Right lobe of liver (tissue), 4 donors: Measurements from ENCODE around the gene TNFRSF8.

Experiments used
- POLR2A ChIP-seq: fragments of 450-650 bp; IDR thresholded peaks from one replicate; pipeline ENCODE4 v1.6.1; 2017; ENCODE audit warnings: antibody characterized with exemption, mild to moderate bottlenecking
- TF ChIP-seq, protein P1 (sequence below), 4 donors: fragments of 200-600 bp in 3 of 4; fragments of 450-650 bp in 1 of 4; IDR thresholded peaks; one replicate each; pipeline versions ENCODE4 v1.5.1 to v1.8.0; 2016 to 2022; ENCODE audit warnings: antibody characterized with exemption in 4 of 4, mild to moderate bottlenecking in 2 of 4
- donor health status: DM: no; HTN: no; CAD: no.
- donor health status: DM: no; HTN: no; CAD: no.
- donor health status: DM: no; HTN: yes; CAD: no.

DNA sequence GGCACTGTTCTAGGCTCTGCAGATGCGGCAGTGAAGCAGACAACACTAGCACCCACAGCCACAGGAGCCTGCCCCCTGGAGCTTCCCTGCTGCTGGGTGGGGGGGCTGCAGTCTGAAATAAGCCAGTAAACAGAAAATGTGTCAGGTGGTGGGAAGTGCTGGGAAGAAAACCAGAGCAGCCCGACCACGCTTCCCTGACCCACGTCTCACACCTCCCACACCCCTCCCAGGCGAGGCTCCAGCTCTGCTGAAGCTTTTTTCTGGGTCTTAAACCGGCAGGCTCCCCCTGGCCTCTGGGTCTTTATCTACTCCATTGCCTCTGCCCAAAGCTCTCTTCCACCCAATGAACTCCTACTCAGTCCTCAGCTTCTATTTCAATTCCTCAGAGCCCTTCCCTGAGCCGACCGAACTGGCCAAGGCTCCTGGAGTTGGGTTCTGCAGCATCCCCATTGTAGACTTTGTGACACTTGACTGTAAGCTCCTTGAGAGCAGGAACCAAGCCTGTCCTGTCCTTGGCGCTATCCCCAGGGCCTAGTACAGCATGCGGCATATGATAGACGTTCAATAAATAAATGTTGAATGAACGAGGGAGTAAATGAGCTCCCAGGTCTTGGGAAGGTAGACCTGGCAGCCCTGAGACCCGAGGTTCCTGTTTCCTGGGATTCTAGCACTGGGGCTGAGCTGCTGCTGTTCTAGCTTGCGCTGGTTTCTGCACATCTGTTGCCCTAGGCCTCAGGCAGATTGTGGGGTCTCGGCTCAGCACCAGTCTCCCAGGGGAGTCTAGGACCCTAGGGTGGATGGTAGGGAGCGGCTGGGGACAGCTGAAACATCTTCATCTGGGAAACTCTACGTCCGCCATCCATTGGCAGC is 25.4 kb upstream of the TNFRSF8 start:
- no peak for TF ChIP-seq POLR2A
- TF ChIP-seq, protein P1, sequence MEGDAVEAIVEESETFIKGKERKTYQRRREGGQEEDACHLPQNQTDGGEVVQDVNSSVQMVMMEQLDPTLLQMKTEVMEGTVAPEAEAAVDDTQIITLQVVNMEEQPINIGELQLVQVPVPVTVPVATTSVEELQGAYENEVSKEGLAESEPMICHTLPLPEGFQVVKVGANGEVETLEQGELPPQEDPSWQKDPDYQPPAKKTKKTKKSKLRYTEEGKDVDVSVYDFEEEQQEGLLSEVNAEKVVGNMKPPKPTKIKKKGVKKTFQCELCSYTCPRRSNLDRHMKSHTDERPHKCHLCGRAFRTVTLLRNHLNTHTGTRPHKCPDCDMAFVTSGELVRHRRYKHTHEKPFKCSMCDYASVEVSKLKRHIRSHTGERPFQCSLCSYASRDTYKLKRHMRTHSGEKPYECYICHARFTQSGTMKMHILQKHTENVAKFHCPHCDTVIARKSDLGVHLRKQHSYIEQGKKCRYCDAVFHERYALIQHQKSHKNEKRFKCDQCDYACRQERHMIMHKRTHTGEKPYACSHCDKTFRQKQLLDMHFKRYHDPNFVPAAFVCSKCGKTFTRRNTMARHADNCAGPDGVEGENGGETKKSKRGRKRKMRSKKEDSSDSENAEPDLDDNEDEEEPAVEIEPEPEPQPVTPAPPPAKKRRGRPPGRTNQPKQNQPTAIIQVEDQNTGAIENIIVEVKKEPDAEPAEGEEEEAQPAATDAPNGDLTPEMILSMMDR (IDR thresholded peaks at IDR 0.05) = no peak
